H1 (cell line): ENCODE measurements around the gene JMJD7. TPM values are rescaled to one million over a fixed set of nuclear protein-coding genes. Genes with fewer than 3 reads are reported as not detected.

Experiments used
- CTCF ChIA-PET: fragments of 300-600 bp; sonication (Branson Sonifier 250); formaldehyde crosslinking; loops from one replicate; lab custom pipeline; 2021; ENCODE audit not compliant: partially characterized antibody; lab: Charles Lee
- POLR2A ChIA-PET: fragments of 300-600 bp; sonication (Branson Sonifier 250); formaldehyde crosslinking; loops from one replicate; lab custom pipeline; 2021; ENCODE audit warnings: inconsistent platforms; ENCODE audit not compliant: partially characterized antibody; lab: Charles Lee
- DNase-seq, 2 experiments: peaks; one replicate each; pipeline versions ENCODE4 v3.0.0 to v3.0.0-alpha.2; 2010 to 2022; ENCODE audit warnings: low spot score in 2 of 2, low read depth in 1 of 2, mixed read lengths in 1 of 2
- FAIRE-seq: peaks from 2 replicates; lab custom pipeline; 2011; peaks lifted over from hg19 to GRCh38; lab: Jason Lieb, UNC
- H2AFZ ChIP-seq: 2 replicates; pipeline ENCODE4 v1.8.1; 2012; ENCODE audit warnings: low read length, inconsistent platforms
- H2AK5ac ChIP-seq: 2 replicates; pipeline ENCODE4 v1.6.1; 2013; ENCODE audit warnings: low read depth, low read length
- H2BK120ac ChIP-seq: replicated peaks from 2 replicates; pipeline ENCODE3; 2013; ENCODE audit warnings: low read depth, low read length, inconsistent platforms
- H2BK12ac ChIP-seq: 2 replicates; pipeline ENCODE4 v1.6.1; 2013; ENCODE audit warnings: low read depth, low read length
- H2BK15ac ChIP-seq: 2 replicates; pipeline ENCODE4 v1.6.1; 2013; ENCODE audit warnings: low read length
- H2BK20ac ChIP-seq: 2 replicates; pipeline ENCODE4 v1.6.1; 2013; ENCODE audit warnings: low read length
- H2BK5ac ChIP-seq: 2 replicates; pipeline ENCODE4 v1.6.1; 2013; ENCODE audit warnings: low read depth, low read length
- H3K14ac ChIP-seq: 2 replicates; pipeline ENCODE4 v1.6.1; 2013; ENCODE audit warnings: inconsistent platforms; ENCODE audit not compliant: insufficient read length
- H3K18ac ChIP-seq: 2 replicates; pipeline ENCODE4 v1.6.1; 2013; ENCODE audit warnings: low read length; ENCODE audit errors: extremely low read depth
- H3K23ac ChIP-seq: 2 replicates; pipeline ENCODE4 v1.6.1; 2013; ENCODE audit warnings: inconsistent platforms; ENCODE audit not compliant: insufficient read length
- H3K23me2 ChIP-seq: 2 replicates; pipeline ENCODE4 v1.6.1; 2013; ENCODE audit warnings: low read depth, low read length
- H3K27ac ChIP-seq: 2 replicates; pipeline ENCODE4 v1.6.1; 2011; ENCODE audit warnings: low read depth, low read length, inconsistent platforms
- H3K27me3 ChIP-seq, 4 experiments: replicated peaks in 1 of 4; 1 replicate in 1 of 4; 2 replicates in 3 of 4; pipeline versions ENCODE4 v1.6.1 to v1.8.1; 2011 to 2013; ENCODE audit warnings: low read length in 3 of 4, mild to moderate bottlenecking in 3 of 4, inconsistent platforms in 2 of 4, mixed read lengths in 2 of 4, moderate library complexity in 1 of 4; ENCODE audit not compliant: control insufficient read depth in 3 of 4, insufficient read depth in 3 of 4; ENCODE audit errors: extremely low read depth in 1 of 4
- H3K36me3 ChIP-seq, 4 experiments: 2 replicates each; pipeline versions ENCODE4 v1.6.1 to v1.8.1; 2011 to 2013; ENCODE audit warnings: mild to moderate bottlenecking in 4 of 4, low read length in 3 of 4, moderate library complexity in 2 of 4, control low read depth in 1 of 4, inconsistent platforms in 1 of 4; ENCODE audit not compliant: insufficient read depth in 4 of 4, control insufficient read depth in 2 of 4
- H3K4ac ChIP-seq: replicated peaks from 2 replicates; pipeline ENCODE3; 2013; ENCODE audit warnings: low read length, low read depth, mixed read lengths, inconsistent platforms; ENCODE audit not compliant: insufficient read length
- H3K4me1 ChIP-seq, 4 experiments: replicated peaks in 1 of 4; 1 replicate in 1 of 4; 2 replicates in 3 of 4; pipeline versions ENCODE4 v1.6.1 to v1.8.1; 2011 to 2013; ENCODE audit warnings: low read length in 3 of 4, inconsistent platforms in 2 of 4, mixed read lengths in 1 of 4; ENCODE audit not compliant: insufficient read depth in 4 of 4, control insufficient read depth in 3 of 4
- H3K4me2 ChIP-seq, 2 experiments: 2 replicates each; pipeline versions ENCODE4 v1.6.1 to v1.8.1; 2011 to 2013; ENCODE audit warnings: low read depth in 2 of 2, low read length in 2 of 2, control low read depth in 1 of 2, inconsistent platforms in 1 of 2, mild to moderate bottlenecking in 1 of 2; ENCODE audit not compliant: insufficient read depth in 1 of 2
- H3K4me3 ChIP-seq, 4 experiments: fragments of 200-600, 300-600 bp in 1 of 4; sonication (generic), shearing (Covaris generic), sonication (Bioruptor Twin) in 1 of 4; 2 replicates each; pipeline versions ENCODE4 v1.5.1 to v1.8.1; 2011 to 2016; ENCODE audit warnings: low read length in 4 of 4, low read depth in 3 of 4, control low read depth in 2 of 4, inconsistent platforms in 2 of 4, mild to moderate bottlenecking in 2 of 4, mixed read lengths in 1 of 4, moderate library complexity in 1 of 4; ENCODE audit not compliant: insufficient read depth in 2 of 4; ENCODE audit errors: extremely low read depth in 1 of 4
- H3K56ac ChIP-seq: replicated peaks from 2 replicates; pipeline ENCODE3; 2013; ENCODE audit warnings: low read depth, mild to moderate bottlenecking, mixed read lengths, low read length, inconsistent platforms; ENCODE audit not compliant: insufficient read length
- H3K79me1 ChIP-seq: 2 replicates; pipeline ENCODE4 v1.6.1; 2013; ENCODE audit warnings: low read depth, low read length, control low read depth
- H3K79me2 ChIP-seq, 2 experiments: 2 replicates each; pipeline versions ENCODE4 v1.6.1 to v1.8.1; 2012 to 2013; ENCODE audit warnings: low read length in 2 of 2, mild to moderate bottlenecking in 2 of 2, inconsistent platforms in 1 of 2; ENCODE audit not compliant: insufficient read depth in 2 of 2, control insufficient read depth in 1 of 2
- H3K9ac ChIP-seq, 4 experiments: replicated peaks in 1 of 4; 1 replicate in 1 of 4; 2 replicates in 3 of 4; pipeline versions ENCODE4 v1.6.1 to v1.8.1; 2011 to 2013; ENCODE audit warnings: low read depth in 3 of 4, low read length in 3 of 4, control low read depth in 2 of 4, mild to moderate bottlenecking in 2 of 4, moderate library complexity in 2 of 4, inconsistent platforms in 1 of 4; ENCODE audit errors: extremely low read depth in 1 of 4
- H3K9me3 ChIP-seq, 2 experiments: 2 replicates each; pipeline versions ENCODE4 v1.6.1 to v1.8.1; 2012 to 2013; ENCODE audit warnings: mild to moderate bottlenecking in 2 of 2, moderate library complexity in 2 of 2, control low read depth in 1 of 2, inconsistent platforms in 1 of 2, low read depth in 1 of 2, low read length in 1 of 2, mixed read lengths in 1 of 2; ENCODE audit not compliant: insufficient read depth in 2 of 2
- H4K20me1 ChIP-seq, 2 experiments: replicated peaks in 1 of 2; 2 replicates each; pipeline versions ENCODE3 to v1.8.1; 2011 to 2013; ENCODE audit warnings: inconsistent platforms in 2 of 2, low read length in 2 of 2, mild to moderate bottlenecking in 1 of 2; ENCODE audit not compliant: insufficient read depth in 2 of 2, control insufficient read depth in 1 of 2
- H4K5ac ChIP-seq: 2 replicates; pipeline ENCODE4 v1.6.1; 2013; ENCODE audit warnings: low read length, low read depth, mixed read lengths, inconsistent platforms; ENCODE audit not compliant: insufficient read length
- H4K8ac ChIP-seq: 2 replicates; pipeline ENCODE4 v1.8.0; 2013; ENCODE audit warnings: mild to moderate bottlenecking, moderate library complexity, low read length, inconsistent platforms; ENCODE audit not compliant: insufficient read depth; ENCODE audit errors: extremely low read depth
- H4K91ac ChIP-seq: replicated peaks from 2 replicates; pipeline ENCODE3; 2013; ENCODE audit warnings: low read length, mixed read lengths, inconsistent platforms; ENCODE audit not compliant: insufficient read length
- CHD1 ChIP-seq: IDR thresholded peaks from 2 replicates; pipeline ENCODE4 v1.6.1; 2012; ENCODE audit warnings: low read depth, low read length, improper control_type of control experiment
- CTBP2 ChIP-seq: IDR thresholded peaks from 2 replicates; pipeline ENCODE4 v1.7.0; 2011; ENCODE audit warnings: borderline replicate concordance, mild to moderate bottlenecking, moderate library complexity, mixed read lengths, low read length; ENCODE audit not compliant: insufficient read depth, insufficient read length
- RFX5 ChIP-seq: IDR thresholded peaks from 2 replicates; pipeline ENCODE4 v1.6.1; 2011; ENCODE audit warnings: low read depth, low read length, improper control_type of control experiment, borderline replicate concordance
- SP2 ChIP-seq: IDR thresholded peaks from 2 replicates; pipeline ENCODE4 v1.6.1; 2012; ENCODE audit warnings: mild to moderate bottlenecking, low read length, inconsistent platforms
- ZNF274 ChIP-seq: IDR thresholded peaks from 2 replicates; pipeline ENCODE4 v1.7.0; 2012; ENCODE audit warnings: low read length, borderline replicate concordance; ENCODE audit errors: extremely low read depth
- WGBS, 2 experiments: shearing (Covaris generic) in 1 of 2; methylation state at CpG; one replicate each; pipeline versions ENCODE4 v1.1.6 to v1.1.7; 2013 to 2015; ENCODE audit warnings: low lambda C conversion rate in 2 of 2, mixed read lengths in 2 of 2, inconsistent platforms in 1 of 2, low coverage in 1 of 2, missing lambda C conversion rate in 1 of 2; ENCODE audit not compliant: insufficient replicate concordance in 2 of 2, insufficient coverage in 1 of 2, insufficient read length in 1 of 2; ENCODE audit errors: extremely low coverage in 1 of 2, missing lambda C conversion rate in 1 of 2; 5-methylcytosine and 5-hydroxymethylcytosine counted together
- polyA plus RNA-seq, 7 experiments: library from polyadenylated mRNA; depleted of rRNA in 3 of 7; stranded (reverse) in 5 of 7; unstranded in 2 of 7; fragments of >200 nt in 5 of 7; fragments of 200-250 nt in 2 of 7; gene quantifications; 1 replicate in 5 of 7; 2 replicates in 1 of 7; 4 replicates in 1 of 7; pipeline versions ENCODE4 v1.2.1 to v1.2.3, GENCODE V29; 2011 to 2013; ENCODE audit warnings: missing spikeins in 2 of 7, mixed read lengths in 2 of 7
- total RNA-seq: library from RNA; stranded (reverse); fragmentation: NEBNext Ultra II Directional; extraction: Animal tissue kit (Norgen Biotek cat#: 25700); gene quantifications from 2 replicates; pipeline ENCODE4 v1.2.1, GENCODE V29; 2021
- TF ChIP-seq, protein P1 (sequence below), 3 experiments: IDR thresholded peaks; 1 replicate in 2 of 3; 2 replicates in 1 of 3; pipeline versions ENCODE4 v1.5.1 to v1.6.1; 2011; ENCODE audit warnings: low read length in 3 of 3, mild to moderate bottlenecking in 3 of 3, inconsistent platforms in 2 of 3, low read depth in 1 of 3, moderate library complexity in 1 of 3; ENCODE audit not compliant: insufficient read depth in 1 of 3; ENCODE audit errors: control extremely low read depth in 1 of 3
- TF ChIP-seq, protein P2 (sequence below): IDR thresholded peaks from 2 replicates; pipeline ENCODE4 v1.6.1; 2012; ENCODE audit warnings: inconsistent platforms

JMJD7 gene
- total and polyA plus RNA-seq, 2 of the 8 experiments (the other 6 are each of a cell fraction or from before 2014, with no cell fraction given), result 15.0 to 20.0 TPM

GRCh38 chr15:41799488-41799805 is 28.4 kb upstream of the JMJD7 start:
- Histone ChIP-seq H3K14ac (no peak overlapping the region), H4K20me1 (peaks cover 0 to 2% of the 10 kb centered on the region in 2 experiments), H3K23ac (no peak overlapping the region), H2BK120ac (no peak overlapping the region), H3K79me2 (no peaks in the 10 kb centered on the region; a peak in 1 of 4 replicates), H2AFZ (no peak overlapping the region), H2BK12ac (no peak overlapping the region), H3K4ac (no peak overlapping the region), H2BK20ac (no peak overlapping the region), H3K4me3 (no peak overlapping the region), H3K27ac (no peak overlapping the region), H3K23me2 (no peaks in the 10 kb centered on the region), H2BK5ac (no peak overlapping the region), H2BK15ac (no peak overlapping the region), H3K4me2 (no peak overlapping the region), H3K27me3 (no peaks in the 10 kb centered on the region), H3K79me1 (no peaks in the 10 kb centered on the region), H3K18ac (no peak overlapping the region), H4K8ac (no peak overlapping the region), H4K5ac (no peak overlapping the region), H3K36me3 (no peaks in the 10 kb centered on the region), H4K91ac (no peak overlapping the region), H3K9me3 (no peaks in the 10 kb centered on the region), H3K4me1 (no peaks in the 10 kb centered on the region), H3K9ac (no peak overlapping the region), H2AK5ac (no peak overlapping the region)
- FAIRE-seq, result no peak
- POLR2A ChIA-PET, result no interaction called here
- 94% methylated on average over 5 of the region's 5 CpGs; no CpG with 5 or more reads in 1 of the 2 experiments for WGBS, 2 experiments
- CTCF ChIA-PET, result interaction anchor here (0.8 to 4.1 kb wide), 2 partner anchors 12 to 19 kb away, joined by 3 to 24 read pairs; no protein-coding TSS in a partner anchor
- DNase-seq, result no peak
- TF ChIP-seq CHD1 (no peak), RFX5 (no peak), ZNF274 (no peak), SP2 (no peak), CTBP2 (no peak)
- TF ChIP-seq, protein P1, sequence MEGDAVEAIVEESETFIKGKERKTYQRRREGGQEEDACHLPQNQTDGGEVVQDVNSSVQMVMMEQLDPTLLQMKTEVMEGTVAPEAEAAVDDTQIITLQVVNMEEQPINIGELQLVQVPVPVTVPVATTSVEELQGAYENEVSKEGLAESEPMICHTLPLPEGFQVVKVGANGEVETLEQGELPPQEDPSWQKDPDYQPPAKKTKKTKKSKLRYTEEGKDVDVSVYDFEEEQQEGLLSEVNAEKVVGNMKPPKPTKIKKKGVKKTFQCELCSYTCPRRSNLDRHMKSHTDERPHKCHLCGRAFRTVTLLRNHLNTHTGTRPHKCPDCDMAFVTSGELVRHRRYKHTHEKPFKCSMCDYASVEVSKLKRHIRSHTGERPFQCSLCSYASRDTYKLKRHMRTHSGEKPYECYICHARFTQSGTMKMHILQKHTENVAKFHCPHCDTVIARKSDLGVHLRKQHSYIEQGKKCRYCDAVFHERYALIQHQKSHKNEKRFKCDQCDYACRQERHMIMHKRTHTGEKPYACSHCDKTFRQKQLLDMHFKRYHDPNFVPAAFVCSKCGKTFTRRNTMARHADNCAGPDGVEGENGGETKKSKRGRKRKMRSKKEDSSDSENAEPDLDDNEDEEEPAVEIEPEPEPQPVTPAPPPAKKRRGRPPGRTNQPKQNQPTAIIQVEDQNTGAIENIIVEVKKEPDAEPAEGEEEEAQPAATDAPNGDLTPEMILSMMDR (IDR thresholded peaks at IDR 0.05; ENCODE audit: control extremely low read depth in 1 of 3, insufficient read depth in 1 of 3, low read depth in 1 of 3, low read length in 3 of 3), result no peak
- TF ChIP-seq, protein P2, sequence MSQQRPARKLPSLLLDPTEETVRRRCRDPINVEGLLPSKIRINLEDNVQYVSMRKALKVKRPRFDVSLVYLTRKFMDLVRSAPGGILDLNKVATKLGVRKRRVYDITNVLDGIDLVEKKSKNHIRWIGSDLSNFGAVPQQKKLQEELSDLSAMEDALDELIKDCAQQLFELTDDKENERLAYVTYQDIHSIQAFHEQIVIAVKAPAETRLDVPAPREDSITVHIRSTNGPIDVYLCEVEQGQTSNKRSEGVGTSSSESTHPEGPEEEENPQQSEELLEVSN, result no peak
- TF ChIP-seq, all 59 proteins: peak for 0
- H3K56ac ChIP-seq, result no peak overlapping the region
